HepG2 (cell line): ENCODE data around the gene FAM118B. TPM values are rescaled to one million over a fixed set of nuclear protein-coding genes. Genes with fewer than 3 reads are reported as not detected.

Source experiments
- FIP1L1 ChIP-seq: fragments of 200-400 bp; formaldehyde crosslinking; IDR thresholded peaks from 2 replicates; pipeline ENCODE4 v1.6.1; 2018; ENCODE audit warnings: low read depth, mild to moderate bottlenecking, low read length, moderate library complexity, borderline replicate concordance; ENCODE audit not compliant: insufficient read depth
- GPN1 ChIP-seq: sonication (generic); formaldehyde crosslinking; IDR thresholded peaks from 2 replicates; pipeline ENCODE4 v1.5.1; 2020; ENCODE audit warnings: missing genetic modification reagents, borderline replicate concordance
- GTF2F1 ChIP-seq: fragments of 150-350 bp; IDR thresholded peaks from 2 replicates; pipeline ENCODE4 v1.6.1; 2014; ENCODE audit warnings: low read length
- HNRNPH1 ChIP-seq: fragments of 200-400 bp; formaldehyde crosslinking; optimal IDR thresholded peaks from 2 replicates; pipeline ENCODE3; 2017; ENCODE audit warnings: mild to moderate bottlenecking, low read depth, low read length
- IKZF1 ChIP-seq: fragments of 450-650 bp; IDR thresholded peaks from 2 replicates; pipeline ENCODE4 v1.7.1; 2016
- KLF9 ChIP-seq: IDR thresholded peaks from 2 replicates; pipeline ENCODE4 v1.6.1; 2016; ENCODE audit warnings: low read depth
- KMT2A ChIP-seq: sonication (generic); formaldehyde crosslinking; IDR thresholded peaks from 2 replicates; pipeline ENCODE4 v1.4.0; 2020; ENCODE audit warnings: missing genetic modification reagents
- MIXL1 ChIP-seq: IDR thresholded peaks from 2 replicates; pipeline ENCODE4 v1.6.1; 2016
- NFKB2 ChIP-seq: sonication (generic); formaldehyde crosslinking; IDR thresholded peaks from 2 replicates; pipeline ENCODE4 v1.4.0; 2020; ENCODE audit warnings: missing genetic modification reagents, borderline replicate concordance
- PRPF4 ChIP-seq: fragments of 200-400 bp; formaldehyde crosslinking; IDR thresholded peaks from 2 replicates; pipeline ENCODE4 v1.6.1; 2016; ENCODE audit warnings: low read length, low read depth; ENCODE audit not compliant: poor library complexity, severe bottlenecking
- SIX1 ChIP-seq: sonication (generic); formaldehyde crosslinking; IDR thresholded peaks from 2 replicates; pipeline ENCODE4 v1.4.0; 2020; ENCODE audit warnings: missing genetic modification reagents, borderline replicate concordance
- SRSF4 ChIP-seq: fragments of 200-400 bp; formaldehyde crosslinking; IDR thresholded peaks from one replicate; pipeline ENCODE4 v1.6.1; 2018; ENCODE audit warnings: mild to moderate bottlenecking, low read depth, low read length, moderate library complexity; ENCODE audit not compliant: poor library complexity, severe bottlenecking
- SSRP1 ChIP-seq: IDR thresholded peaks from 2 replicates; pipeline ENCODE4 v1.6.1; 2016; ENCODE audit warnings: control low read depth
- TEAD2 ChIP-seq: sonication (generic); formaldehyde crosslinking; IDR thresholded peaks from 2 replicates; pipeline ENCODE4 v1.9.0; 2021; ENCODE audit warnings: missing genetic modification reagents
- ZNF10 ChIP-seq: sonication (generic); formaldehyde crosslinking; IDR thresholded peaks from 2 replicates; pipeline ENCODE4 v1.4.0; 2020; ENCODE audit warnings: mild to moderate bottlenecking, low read depth, missing genetic modification reagents, borderline replicate concordance
- ZNF160 ChIP-seq: sonication (generic); formaldehyde crosslinking; IDR thresholded peaks from 2 replicates; pipeline ENCODE4 v1.8.0; 2022; ENCODE audit warnings: mild to moderate bottlenecking, inconsistent platforms, missing genetic modification reagents
- ZNF20 ChIP-seq: sonication (generic); formaldehyde crosslinking; IDR thresholded peaks from 2 replicates; pipeline ENCODE4 v1.4.0; 2020; ENCODE audit warnings: mild to moderate bottlenecking, moderate library complexity, missing genetic modification reagents
- ZNF326 ChIP-seq: sonication (generic); formaldehyde crosslinking; IDR thresholded peaks from 2 replicates; pipeline ENCODE4 v1.4.0; 2020; ENCODE audit warnings: missing genetic modification reagents, borderline replicate concordance
- ZNF550 ChIP-seq: sonication (generic); formaldehyde crosslinking; IDR thresholded peaks from 2 replicates; pipeline ENCODE4 v1.4.0; 2020; ENCODE audit warnings: mild to moderate bottlenecking, missing genetic modification reagents, borderline replicate concordance
- ZNF775 ChIP-seq: sonication (generic); formaldehyde crosslinking; IDR thresholded peaks from 2 replicates; pipeline ENCODE4 v1.4.0; 2020; ENCODE audit warnings: missing genetic modification reagents, mild to moderate bottlenecking, moderate library complexity, borderline replicate concordance
- ZNF781 ChIP-seq: sonication (generic); formaldehyde crosslinking; IDR thresholded peaks from 2 replicates; pipeline ENCODE4 v1.5.1; 2020; ENCODE audit warnings: borderline replicate concordance, mild to moderate bottlenecking, missing genetic modification reagents; ENCODE audit errors: not compliant biosample characterization
- ZSCAN22 ChIP-seq: sonication (generic); formaldehyde crosslinking; IDR thresholded peaks from 2 replicates; pipeline ENCODE4 v1.4.0; 2020; ENCODE audit warnings: mild to moderate bottlenecking, missing genetic modification reagents
- ZZZ3 ChIP-seq: sonication (generic); formaldehyde crosslinking; IDR thresholded peaks from 2 replicates; pipeline ENCODE4 v1.4.0; 2020; ENCODE audit warnings: missing genetic modification reagents, mild to moderate bottlenecking, borderline replicate concordance
- polyA plus RNA-seq, 8 experiments: library from polyadenylated mRNA; depleted of rRNA in 3 of 8; stranded (reverse) in 7 of 8; unstranded in 1 of 8; fragments of >200 nt; fragmentation: Illumina TruSeq in 4 of 8; extraction: Trizol in 4 of 8; gene quantifications; 2 replicates each; pipeline versions ENCODE4 v1.2.1 to v1.2.3, GENCODE V29; 2011 to 2016; ENCODE audit warnings: low read depth in 4 of 8, missing spikeins in 1 of 8, mixed read lengths in 1 of 8; ENCODE audit not compliant: insufficient read depth in 1 of 8
- total RNA-seq, 5 experiments: library from RNA; depleted of rRNA; stranded (reverse); fragments of >200 nt; fragmentation: Illumina TruSeq; extraction: Trizol; gene quantifications; 2 replicates each; pipeline ENCODE4 v1.2.3, GENCODE V29; 2016; ENCODE audit warnings: low read depth in 1 of 5
- TF ChIP-seq, protein P1 (sequence below): sonication (generic); formaldehyde crosslinking; IDR thresholded peaks from 2 replicates; pipeline ENCODE4 v1.5.1; 2020; ENCODE audit warnings: missing genetic modification reagents, mild to moderate bottlenecking, borderline replicate concordance
- TF ChIP-seq, protein P2 (sequence below): sonication (generic); formaldehyde crosslinking; IDR thresholded peaks from 2 replicates; pipeline ENCODE4 v1.5.0; 2020; ENCODE audit warnings: mild to moderate bottlenecking, missing genetic modification reagents
- TF ChIP-seq, protein P3 (sequence below): sonication (generic); formaldehyde crosslinking; IDR thresholded peaks from 2 replicates; pipeline ENCODE4 v1.4.0; 2020; ENCODE audit warnings: mild to moderate bottlenecking, missing genetic modification reagents
- TF ChIP-seq, protein P4 (sequence below): sonication (generic); formaldehyde crosslinking; IDR thresholded peaks from 2 replicates; pipeline ENCODE4 v1.5.1; 2020; ENCODE audit warnings: missing genetic modification reagents, mild to moderate bottlenecking, borderline replicate concordance

FAM118B gene
- total and polyA plus RNA-seq, 2 of the 13 experiments (the other 11 are each of a cell fraction or from before 2014, with no cell fraction given), result 10.2 to 25.7 TPM

DNA sequence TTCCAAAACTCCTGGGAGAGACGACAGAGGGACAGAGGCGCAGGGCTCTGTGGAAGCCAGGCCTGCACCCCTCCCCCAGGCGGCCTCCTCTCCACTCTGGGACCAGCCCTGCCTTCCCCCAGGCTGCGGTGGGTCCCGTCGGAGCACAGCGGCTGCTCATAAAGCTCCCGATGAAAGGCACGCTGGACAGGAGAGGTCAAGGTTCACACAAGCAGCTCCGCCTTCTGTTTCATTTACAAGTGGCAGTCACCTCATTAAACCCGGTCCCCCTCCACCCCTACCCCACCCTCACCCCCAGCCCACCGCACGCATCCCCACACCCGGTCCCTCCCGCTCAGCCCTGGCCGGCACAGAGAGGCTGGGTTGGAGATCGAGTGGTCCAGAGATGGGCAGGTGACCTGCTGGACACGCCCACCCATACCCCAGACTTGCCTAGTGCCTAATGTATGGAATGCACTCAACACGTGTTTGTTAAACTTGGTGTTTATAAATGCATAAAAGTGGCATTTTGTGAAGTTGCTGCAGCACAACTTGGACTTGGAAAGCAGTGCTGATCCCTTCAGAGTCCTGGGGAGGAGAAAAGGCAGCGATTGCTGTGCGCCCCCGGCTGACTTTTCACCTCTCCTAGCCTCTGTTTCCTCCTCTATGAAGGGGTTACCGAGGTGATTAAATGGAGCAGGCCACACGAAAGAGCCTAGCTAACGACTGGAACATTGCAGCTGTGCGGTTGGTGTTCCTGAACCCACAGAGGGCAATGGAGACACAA is 26.1 kb upstream of the FAM118B start (continued):
- TF ChIP-seq MIXL1 (CRISPR knock-in tag), result 0 out of 2 replicates have a peak, but pooled peaks have one; percentile 10
- TF ChIP-seq, protein P1, sequence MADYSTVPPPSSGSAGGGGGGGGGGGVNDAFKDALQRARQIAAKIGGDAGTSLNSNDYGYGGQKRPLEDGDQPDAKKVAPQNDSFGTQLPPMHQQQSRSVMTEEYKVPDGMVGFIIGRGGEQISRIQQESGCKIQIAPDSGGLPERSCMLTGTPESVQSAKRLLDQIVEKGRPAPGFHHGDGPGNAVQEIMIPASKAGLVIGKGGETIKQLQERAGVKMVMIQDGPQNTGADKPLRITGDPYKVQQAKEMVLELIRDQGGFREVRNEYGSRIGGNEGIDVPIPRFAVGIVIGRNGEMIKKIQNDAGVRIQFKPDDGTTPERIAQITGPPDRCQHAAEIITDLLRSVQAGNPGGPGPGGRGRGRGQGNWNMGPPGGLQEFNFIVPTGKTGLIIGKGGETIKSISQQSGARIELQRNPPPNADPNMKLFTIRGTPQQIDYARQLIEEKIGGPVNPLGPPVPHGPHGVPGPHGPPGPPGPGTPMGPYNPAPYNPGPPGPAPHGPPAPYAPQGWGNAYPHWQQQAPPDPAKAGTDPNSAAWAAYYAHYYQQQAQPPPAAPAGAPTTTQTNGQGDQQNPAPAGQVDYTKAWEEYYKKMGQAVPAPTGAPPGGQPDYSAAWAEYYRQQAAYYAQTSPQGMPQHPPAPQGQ (CRISPR knock-in tag), result no peak
- TF ChIP-seq SRSF4, result no peak
- TF ChIP-seq, protein P2, sequence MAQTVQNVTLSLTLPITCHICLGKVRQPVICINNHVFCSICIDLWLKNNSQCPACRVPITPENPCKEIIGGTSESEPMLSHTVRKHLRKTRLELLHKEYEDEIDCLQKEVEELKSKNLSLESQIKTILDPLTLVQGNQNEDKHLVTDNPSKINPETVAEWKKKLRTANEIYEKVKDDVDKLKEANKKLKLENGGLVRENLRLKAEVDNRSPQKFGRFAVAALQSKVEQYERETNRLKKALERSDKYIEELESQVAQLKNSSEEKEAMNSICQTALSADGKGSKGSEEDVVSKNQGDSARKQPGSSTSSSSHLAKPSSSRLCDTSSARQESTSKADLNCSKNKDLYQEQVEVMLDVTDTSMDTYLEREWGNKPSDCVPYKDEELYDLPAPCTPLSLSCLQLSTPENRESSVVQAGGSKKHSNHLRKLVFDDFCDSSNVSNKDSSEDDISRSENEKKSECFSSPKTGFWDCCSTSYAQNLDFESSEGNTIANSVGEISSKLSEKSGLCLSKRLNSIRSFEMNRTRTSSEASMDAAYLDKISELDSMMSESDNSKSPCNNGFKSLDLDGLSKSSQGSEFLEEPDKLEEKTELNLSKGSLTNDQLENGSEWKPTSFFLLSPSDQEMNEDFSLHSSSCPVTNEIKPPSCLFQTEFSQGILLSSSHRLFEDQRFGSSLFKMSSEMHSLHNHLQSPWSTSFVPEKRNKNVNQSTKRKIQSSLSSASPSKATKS (CRISPR knock-in tag), result no peak
- TF ChIP-seq ZNF550 (CRISPR knock-in tag), result no peak
- TF ChIP-seq IKZF1, result no peak
- TF ChIP-seq, protein P3, sequence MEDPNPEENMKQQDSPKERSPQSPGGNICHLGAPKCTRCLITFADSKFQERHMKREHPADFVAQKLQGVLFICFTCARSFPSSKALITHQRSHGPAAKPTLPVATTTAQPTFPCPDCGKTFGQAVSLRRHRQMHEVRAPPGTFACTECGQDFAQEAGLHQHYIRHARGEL, result no peak
- no peak for TF ChIP-seq ZZZ3 (CRISPR knock-in tag)
- TF ChIP-seq GTF2F1, result no peak
- no peak for TF ChIP-seq PRPF4
- TF ChIP-seq GPN1, result no peak
- no peak for TF ChIP-seq KMT2A (CRISPR knock-in tag)
- TF ChIP-seq, protein P4, sequence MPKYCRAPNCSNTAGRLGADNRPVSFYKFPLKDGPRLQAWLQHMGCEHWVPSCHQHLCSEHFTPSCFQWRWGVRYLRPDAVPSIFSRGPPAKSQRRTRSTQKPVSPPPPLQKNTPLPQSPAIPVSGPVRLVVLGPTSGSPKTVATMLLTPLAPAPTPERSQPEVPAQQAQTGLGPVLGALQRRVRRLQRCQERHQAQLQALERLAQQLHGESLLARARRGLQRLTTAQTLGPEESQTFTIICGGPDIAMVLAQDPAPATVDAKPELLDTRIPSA, result no peak
- TF ChIP-seq NFKB2 (CRISPR knock-in tag), result no peak
- no peak for TF ChIP-seq ZNF326
- TF ChIP-seq TEAD2, result no peak
- no peak for TF ChIP-seq SSRP1 (CRISPR knock-in tag)
- TF ChIP-seq HNRNPH1, result no peak
- no peak for TF ChIP-seq FIP1L1
- TF ChIP-seq ZNF10 (CRISPR knock-in tag), result no peak
- TF ChIP-seq ZNF20 (CRISPR knock-in tag), result no peak
- no peak for TF ChIP-seq ZNF775
- no peak for TF ChIP-seq ZSCAN22
- TF ChIP-seq ZNF781 (CRISPR knock-in tag), result no peak
- TF ChIP-seq SIX1 (CRISPR knock-in tag), result no peak
- no peak for TF ChIP-seq ZNF160
- TF ChIP-seq KLF9 (CRISPR knock-in tag), result no peak
